Naive B cell (primary cell): ENCODE data around the gene ARHGEF7. TPM values are rescaled to one million over a fixed set of nuclear protein-coding genes. Genes with fewer than 3 reads are reported as not detected.
"Not testable (repeated sequence)": the region's sequence is repeated elsewhere in the genome, so short reads cannot be mapped to it uniquely, and the experiment has no call there.

ENCODE experiments used
- ATAC-seq, 2 donors: fragments of 150-1000 bp; cut with Tn5 transposase; 2 replicates each; pipeline ENCODE4 v1.10.0; 2021; ENCODE audit warnings: low read depth in 2 of 2, mild to moderate bottlenecking in 2 of 2, moderate library complexity in 2 of 2
- DNase-seq: peaks from one replicate; pipeline ENCODE4 v3.0.0; 2022
- H3K27ac Mint-ChIP-seq, 6 donors: one replicate each; pipeline ENCODE4 v1.8.0; 2020 to 2022; ENCODE audit warnings: mild to moderate bottlenecking in 6 of 6, mixed read lengths in 6 of 6, moderate library complexity in 5 of 6, inconsistent platforms in 2 of 6
- H3K27me3 Mint-ChIP-seq, 3 donors: one replicate each; pipeline ENCODE4 v1.8.0; 2021 to 2022; ENCODE audit warnings: mixed read lengths in 3 of 3, mild to moderate bottlenecking in 1 of 3
- H3K36me3 Mint-ChIP-seq, 2 donors: one replicate each; pipeline ENCODE4 v1.8.0; 2020 to 2022; ENCODE audit warnings: mixed read lengths in 2 of 2, inconsistent platforms in 1 of 2, mild to moderate bottlenecking in 1 of 2
- H3K4me1 Mint-ChIP-seq, 3 donors: one replicate each; pipeline ENCODE4 v1.8.0; 2020 to 2022; ENCODE audit warnings: mixed read lengths in 3 of 3, inconsistent platforms in 1 of 3, mild to moderate bottlenecking in 1 of 3, moderate library complexity in 1 of 3
- H3K4me3 Mint-ChIP-seq, 8 donors: one replicate each; pipeline ENCODE4 v1.8.0; 2020 to 2022; ENCODE audit warnings: mild to moderate bottlenecking in 8 of 8, mixed read lengths in 8 of 8, moderate library complexity in 8 of 8, inconsistent platforms in 2 of 8
- H3K9me3 Mint-ChIP-seq, 7 donors: one replicate each; pipeline ENCODE4 v1.8.0; 2020 to 2022; ENCODE audit warnings: mixed read lengths in 7 of 7, mild to moderate bottlenecking in 5 of 7, inconsistent platforms in 2 of 7, moderate library complexity in 1 of 7
- polyA plus RNA-seq, 6 donors: library from polyadenylated mRNA; unstranded; fragments of 300-500 nt; fragmentation: Illumina TruSeq; gene quantifications; one replicate each; pipeline ENCODE4 v1.2.3, GENCODE V29; 2021; ENCODE audit warnings: low read depth in 6 of 6

Gene ARHGEF7
- polyA plus RNA-seq, 6 donors from 2014 or later: 9.1 to 26.9 (median 17.5) TPM

GRCh38 chr13:111083693-111084092, 31.4 kb upstream of the ARHGEF7 start:
- not testable (repeated sequence) for H3K27ac Mint-ChIP-seq, H3K4me1 Mint-ChIP-seq, ATAC-seq, H3K9me3 Mint-ChIP-seq, H3K36me3 Mint-ChIP-seq, DNase-seq, H3K4me3 Mint-ChIP-seq
- H3K27me3 Mint-ChIP-seq: peaks cover 23 to 31% (median 26%) of the 10 kb centered on the region in 3 donors

GRCh38 chr13:111090169-111090568, 24.9 kb upstream of the ARHGEF7 start:
- H3K4me3 Mint-ChIP-seq: no peak overlapping the region
- no peak overlapping the region for H3K27ac Mint-ChIP-seq
- H3K27me3 Mint-ChIP-seq: peaks cover 21 to 47% (median 46%) of the 10 kb centered on the region in 3 donors
- H3K9me3 Mint-ChIP-seq: peaks cover 0 to 6% (median 0%) of the 10 kb centered on the region in 7 donors
- ATAC-seq (no peak), DNase-seq (no peak)
- H3K4me1 Mint-ChIP-seq: no peaks in the 10 kb centered on the region
- H3K36me3 Mint-ChIP-seq: no peaks in the 10 kb centered on the region

- Mint-ChIP-seq H3K9me3 (peaks cover 0 to 5% (median 0%) of the 10 kb centered on the region in 7 donors), H3K36me3 (no peaks in the 10 kb centered on the region), H3K27ac (no peak overlapping the region), H3K27me3 (peaks cover 41 to 62% (median 58%) of the 10 kb centered on the region in 3 donors), H3K4me3 (no peak overlapping the region), H3K4me1 (no peaks in the 10 kb centered on the region)
- no peak for ATAC-seq
- DNase-seq: no peak
These were observed 22.4 kb upstream of the ARHGEF7 start for GRCh38 chr13:111092685-111093084.

- Mint-ChIP-seq H3K9me3 (peaks cover 0 to 5% (median 0%) of the 10 kb centered on the region in 7 donors), H3K4me3 (no peak overlapping the region), H3K27me3 (peaks cover 45 to 63% (median 62%) of the 10 kb centered on the region in 3 donors), H3K27ac (no peak overlapping the region), H3K36me3 (no peaks in the 10 kb centered on the region), H3K4me1 (no peaks in the 10 kb centered on the region)
- no peak for DNase-seq
- no peak for ATAC-seq
These were observed 22.0 kb upstream of the ARHGEF7 start for GRCh38 chr13:111093136-111093535.

- Mint-ChIP-seq H3K27ac (no peak overlapping the region), H3K4me1 (no peaks in the 10 kb centered on the region), H3K4me3 (peak overlapping the region in 1 of 8 donors; percentile 44), H3K27me3 (peaks cover 47 to 68% (median 67%) of the 10 kb centered on the region in 3 donors), H3K9me3 (peaks cover 0 to 5% (median 0%) of the 10 kb centered on the region in 7 donors), H3K36me3 (no peaks in the 10 kb centered on the region)
- DNase-seq (no peak), ATAC-seq (no peak)
These were observed 21.5 kb upstream of the ARHGEF7 start for GRCh38 chr13:111093634-111094033.

- no peak for ATAC-seq
- DNase-seq: no peak
- H3K27ac Mint-ChIP-seq: peak overlapping the region in 1 of 6 donors; percentile 23
- H3K27me3 Mint-ChIP-seq: peaks cover 56 to 84% (median 81%) of the 10 kb centered on the region in 3 donors
- H3K4me3 Mint-ChIP-seq: no peak overlapping the region
- peaks cover 0 to 9% (median 0%) of the 10 kb centered on the region in 7 donors for H3K9me3 Mint-ChIP-seq
- no peaks in the 10 kb centered on the region for H3K4me1 Mint-ChIP-seq
- peaks cover 0 to 7% of the 10 kb centered on the region in 2 donors for H3K36me3 Mint-ChIP-seq
These were observed 19.9 kb upstream of the ARHGEF7 start for GRCh38 chr13:111095031-111095840.

- Mint-ChIP-seq H3K27ac (no peak overlapping the region), H3K4me1 (no peaks in the 10 kb centered on the region), H3K36me3 (peaks cover 0 to 7% of the 10 kb centered on the region in 2 donors), H3K27me3 (peaks cover 56 to 88% (median 85%) of the 10 kb centered on the region in 3 donors), H3K9me3 (peaks cover 0 to 9% (median 2%) of the 10 kb centered on the region in 7 donors), H3K4me3 (no peak overlapping the region)
- DNase-seq (no peak), ATAC-seq (no peak)
These were observed 19.1 kb upstream of the ARHGEF7 start for GRCh38 chr13:111095911-111096501.

GRCh38 chr13:111099290-111099689, 15.8 kb upstream of the ARHGEF7 start:
- no peak for DNase-seq
- no peak overlapping the region for H3K4me3 Mint-ChIP-seq
- no peak for ATAC-seq
- peaks cover 15 to 34% (median 25%) of the 10 kb centered on the region in 7 donors for H3K9me3 Mint-ChIP-seq
- H3K36me3 Mint-ChIP-seq: peaks cover 19 to 32% of the 10 kb centered on the region in 2 donors
- H3K27me3 Mint-ChIP-seq: peaks cover 56 to 88% (median 88%) of the 10 kb centered on the region in 3 donors
- H3K4me1 Mint-ChIP-seq: no peaks in the 10 kb centered on the region
- H3K27ac Mint-ChIP-seq: no peak overlapping the region

- DNase-seq (no peak), ATAC-seq (no peak)
- Mint-ChIP-seq H3K27ac (no peak overlapping the region), H3K4me3 (no peak overlapping the region), H3K27me3 (peaks cover 65 to 88% (median 67%) of the 10 kb centered on the region in 3 donors), H3K36me3 (no peaks in the 10 kb centered on the region), H3K9me3 (peaks cover 0 to 16% (median 7%) of the 10 kb centered on the region in 7 donors), H3K4me1 (peaks cover 8 to 12% (median 10%) of the 10 kb centered on the region in 3 donors)
These were observed 5.1 kb upstream of the ARHGEF7 start for GRCh38 chr13:111110054-111110453.

- DNase-seq: no peak
- peaks cover 56 to 82% (median 67%) of the 10 kb centered on the region in 3 donors for H3K27me3 Mint-ChIP-seq
- H3K27ac Mint-ChIP-seq: no peak overlapping the region
- ATAC-seq: no peak
- H3K4me1 Mint-ChIP-seq: peaks cover 12 to 17% (median 16%) of the 10 kb centered on the region in 3 donors
- H3K36me3 Mint-ChIP-seq: peaks cover 0 to 4% of the 10 kb centered on the region in 2 donors
- no peak overlapping the region for H3K4me3 Mint-ChIP-seq
- H3K9me3 Mint-ChIP-seq: peaks cover 0 to 4% (median 0%) of the 10 kb centered on the region in 7 donors
These were observed 3.7 kb upstream of the ARHGEF7 start for GRCh38 chr13:111111376-111111937.

GRCh38 chr13:111112196-111112595, 2.9 kb upstream of the ARHGEF7 start:
- H3K4me3 Mint-ChIP-seq: no peak overlapping the region
- H3K9me3 Mint-ChIP-seq: no peaks in the 10 kb centered on the region
- H3K27ac Mint-ChIP-seq: no peak overlapping the region

GRCh38 chr13:111114362-111115060, 599 bp upstream of the ARHGEF7 start:
- Mint-ChIP-seq H3K27me3 (peaks cover 55 to 82% (median 73%) of the 10 kb centered on the region in 3 donors), H3K36me3 (peaks cover 0 to 4% of the 10 kb centered on the region in 2 donors), H3K4me3 (peak overlapping the region; percentile 84 to 94 (median 92)), H3K9me3 (no peaks in the 10 kb centered on the region), H3K4me1 (peaks cover 12 to 17% (median 16%) of the 10 kb centered on the region in 3 donors), H3K27ac (peak overlapping the region in 5 of 6 donors; percentile 48 to 78 (median 64))
- peak; percentile 57 to 64 for ATAC-seq
- peak; percentile 30 for DNase-seq

More at GRCh38 chr13:111112196-111112595, 2.9 kb upstream of the ARHGEF7 start:
- H3K27me3 Mint-ChIP-seq: peaks cover 49 to 74% (median 68%) of the 10 kb centered on the region in 3 donors
- no peak for DNase-seq
- no peak for ATAC-seq
- peaks cover 0 to 4% of the 10 kb centered on the region in 2 donors for H3K36me3 Mint-ChIP-seq
- H3K4me1 Mint-ChIP-seq: peaks cover 12 to 17% (median 16%) of the 10 kb centered on the region in 3 donors
